ENCODE measurements around the gene FYCO1.

Gene FYCO1

DNA sequence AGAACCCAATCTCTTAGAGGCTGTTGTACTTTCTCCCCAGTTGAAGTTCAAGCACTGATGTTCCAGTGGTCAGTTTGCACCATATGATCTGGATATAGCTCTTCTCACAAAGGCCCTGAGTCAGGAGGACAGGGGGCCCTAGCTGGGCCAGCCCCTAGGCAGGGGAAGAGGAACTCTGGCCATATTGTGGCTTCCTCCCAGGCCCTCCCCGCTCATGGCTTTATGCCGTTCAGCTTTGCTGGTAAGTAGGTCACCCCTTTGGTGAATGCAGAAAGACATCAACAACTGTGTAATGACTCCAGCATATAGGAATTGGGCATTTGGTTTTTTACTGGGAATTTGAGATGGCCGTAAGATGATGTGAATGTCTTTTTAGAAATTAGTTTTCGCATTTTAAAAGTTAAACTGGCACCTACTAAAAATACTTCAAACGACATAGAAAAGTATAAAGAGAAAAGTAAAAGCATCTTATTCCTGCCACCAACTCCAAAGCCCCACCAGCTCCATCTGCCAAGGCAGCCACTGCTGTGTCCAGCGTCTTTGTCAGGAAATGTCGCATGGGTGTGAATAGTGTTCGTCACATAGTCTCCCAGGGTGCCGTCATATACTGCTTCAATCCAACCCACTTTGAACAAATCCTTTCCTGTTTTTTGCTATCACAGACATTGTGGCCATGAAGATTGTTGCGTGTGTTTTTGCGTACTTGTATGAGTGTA lies 84.0 kb downstream of the FYCO1 start:
- DNase-seq: no peak

DNA sequence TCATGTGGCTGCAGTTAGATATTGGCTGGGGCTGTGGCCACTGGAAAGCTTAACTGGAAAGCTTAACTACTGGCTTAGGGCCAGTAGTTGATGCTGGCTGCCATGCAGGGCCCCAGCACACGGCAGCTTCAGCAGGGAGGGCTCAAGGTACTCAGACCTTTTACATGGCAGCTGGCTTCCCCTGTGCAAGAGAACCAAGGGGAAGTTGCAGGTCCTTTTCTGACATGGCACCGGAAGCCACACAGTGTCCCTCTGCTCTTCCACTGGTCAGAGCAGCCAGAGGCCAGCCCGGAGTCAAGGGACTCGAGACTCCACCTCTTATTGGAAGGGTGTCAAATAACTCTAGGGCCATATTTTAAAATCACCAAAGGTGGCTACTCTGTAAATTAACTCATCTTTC lies 84.7 kb downstream of the FYCO1 start:
- DNase-seq: no peak

GRCh38 chr3:45909542-45909941 lies 86.1 kb downstream of the FYCO1 start:
- DNase-seq: no peak

- DNase-seq: no peak
Observed at GRCh38 chr3:45908761-45909160, 86.9 kb downstream of the FYCO1 start.

GRCh38 chr3:45907769-45908705 lies 87.6 kb downstream of the FYCO1 start:
- DNase-seq: peak; percentile 48

GRCh38 chr3:45906681-45907407 lies 88.8 kb downstream of the FYCO1 start:
- DNase-seq: peak; percentile 54

- no peak for DNase-seq
Observed at GRCh38 chr3:45905755-45906154, 89.9 kb downstream of the FYCO1 start.

DNA sequence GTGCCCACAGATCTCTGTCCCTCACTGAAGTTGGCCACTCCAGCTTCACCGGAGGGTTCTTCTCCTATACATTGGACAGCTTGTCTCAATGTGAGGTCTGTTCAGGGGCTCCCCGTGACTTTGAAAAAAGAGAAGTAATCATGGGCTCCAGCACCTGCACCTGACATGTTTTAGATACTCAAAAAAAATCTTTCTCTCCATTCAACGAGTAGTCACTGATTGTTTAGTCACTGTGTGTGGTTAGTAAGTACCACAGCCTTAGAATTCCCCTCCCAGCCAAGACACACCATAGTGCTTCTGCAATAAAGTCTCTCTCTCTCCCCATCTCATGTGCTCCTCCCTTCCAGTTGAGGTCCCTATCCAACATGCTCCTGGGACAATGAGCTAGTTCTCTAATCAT lies 90.7 kb downstream of the FYCO1 start:
- no peak for DNase-seq

GRCh38 chr3:45896956-45897355 lies 98.7 kb downstream of the FYCO1 start:
- DNase-seq: peak; percentile 51

DNA sequence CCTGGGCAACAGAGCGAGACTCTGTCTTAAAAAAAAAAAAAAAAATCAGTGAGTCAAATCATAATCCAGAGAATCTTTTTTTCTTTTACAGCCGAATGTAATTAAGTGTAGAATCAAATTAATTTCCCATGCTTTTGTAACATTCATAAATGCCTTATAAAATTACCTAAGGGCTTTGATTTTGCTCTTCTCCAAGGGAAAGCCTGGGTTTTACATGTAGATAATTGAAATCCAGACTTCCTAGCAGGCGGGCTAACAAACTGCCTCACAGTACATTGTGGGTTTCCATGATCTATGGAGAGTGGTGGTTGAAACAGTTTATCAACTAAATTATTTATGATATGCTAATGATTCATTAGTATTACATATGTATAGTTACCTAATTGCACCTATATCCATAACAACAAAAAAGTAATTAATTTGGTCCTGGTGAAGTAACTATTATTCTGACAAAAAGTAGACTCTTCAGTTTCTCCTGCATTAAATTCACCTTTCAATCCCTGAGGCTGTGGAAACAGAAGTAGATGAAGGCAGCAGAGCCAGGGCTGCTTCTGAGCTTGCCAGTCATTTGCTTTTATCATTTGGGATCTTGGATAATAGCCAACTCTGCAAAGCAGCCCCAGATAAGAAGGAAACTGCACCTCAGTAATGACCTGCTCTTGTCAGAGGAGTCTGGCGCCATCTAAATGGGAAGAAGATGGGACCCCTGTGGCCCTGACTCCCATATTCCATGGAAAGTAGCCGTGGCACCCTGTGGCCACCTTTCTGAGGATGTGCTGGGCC lies 99.7 kb downstream of the FYCO1 start:
- DNase-seq: no peak

DNA sequence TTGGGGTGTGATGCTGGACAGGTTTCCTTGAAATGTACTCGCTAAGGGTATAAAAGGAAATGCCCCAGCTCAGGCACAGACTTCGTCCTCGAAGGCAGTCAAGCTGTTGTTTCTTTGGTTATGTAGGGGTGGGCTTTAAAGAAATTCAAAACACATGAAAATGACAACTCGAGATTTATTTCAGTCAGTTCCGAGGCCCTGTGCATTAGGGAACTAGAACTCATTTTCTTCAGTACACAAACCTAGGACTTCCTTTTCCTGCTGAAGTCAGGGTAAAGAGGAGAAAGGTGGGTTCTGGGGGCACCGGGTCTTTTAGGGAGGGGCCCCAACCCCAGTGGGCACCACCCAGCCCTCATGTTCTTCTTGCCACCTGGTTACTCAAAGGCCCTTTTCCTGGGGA lies 101.6 kb downstream of the FYCO1 start:
- no peak for DNase-seq

DNA sequence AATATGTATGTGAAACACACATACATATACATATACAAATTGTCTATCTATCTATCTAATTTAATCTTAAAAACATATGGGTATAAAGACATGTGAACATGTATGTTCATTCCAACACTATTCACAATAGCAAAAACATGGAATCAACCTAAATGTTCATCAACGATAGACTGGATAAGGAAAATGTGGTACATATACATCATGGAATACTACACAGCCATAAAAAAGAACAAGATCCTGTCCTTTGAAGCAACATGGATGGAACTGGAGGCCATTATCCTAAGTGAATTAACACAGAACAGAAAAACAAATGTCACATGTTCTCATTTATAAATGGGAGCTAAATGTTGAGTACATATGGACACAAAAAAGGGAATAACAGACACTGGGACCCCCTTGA lies 103.5 kb downstream of the FYCO1 start:
- no peak for DNase-seq

DNA sequence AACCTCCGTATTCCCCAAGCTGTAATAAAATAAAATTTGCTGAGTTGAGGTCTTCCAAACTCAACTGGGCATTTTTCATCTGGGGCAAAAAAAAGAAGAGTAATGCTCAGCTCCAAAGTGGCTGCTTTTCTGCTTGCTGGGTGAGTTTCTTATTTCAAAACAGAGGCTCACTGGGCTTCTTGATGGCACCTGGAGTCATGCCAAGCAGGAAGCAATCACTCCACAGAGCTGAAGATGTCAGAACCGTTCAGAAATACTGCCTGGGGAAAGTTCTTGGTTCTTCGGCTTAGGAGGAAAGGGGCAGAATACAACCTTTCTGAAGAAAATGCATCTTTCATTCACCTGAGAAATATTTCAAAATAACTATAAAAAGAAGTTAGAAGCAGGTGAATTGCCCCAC lies 105.2 kb downstream of the FYCO1 start:
- DNase-seq: no peak

DNA sequence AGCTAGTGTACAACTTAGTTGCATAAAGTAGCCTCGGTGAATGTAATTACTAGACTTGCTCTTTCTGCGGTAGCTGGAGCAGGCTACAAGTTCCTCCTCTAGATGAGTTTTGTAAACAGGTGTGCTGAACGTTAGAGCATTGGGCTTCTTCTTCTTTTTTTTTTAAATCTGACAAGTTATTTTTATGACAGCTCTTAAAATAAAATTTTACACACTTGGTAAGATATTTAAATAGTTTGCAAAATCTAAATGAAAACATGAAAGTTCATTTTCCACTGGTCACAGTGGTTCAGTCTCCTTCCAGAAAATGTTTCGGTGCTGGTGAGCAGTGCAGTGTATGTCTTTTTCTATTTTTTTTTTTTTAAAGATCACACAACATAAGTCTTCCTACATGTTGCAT lies 106.3 kb downstream of the FYCO1 start:
- no peak for DNase-seq

DNA sequence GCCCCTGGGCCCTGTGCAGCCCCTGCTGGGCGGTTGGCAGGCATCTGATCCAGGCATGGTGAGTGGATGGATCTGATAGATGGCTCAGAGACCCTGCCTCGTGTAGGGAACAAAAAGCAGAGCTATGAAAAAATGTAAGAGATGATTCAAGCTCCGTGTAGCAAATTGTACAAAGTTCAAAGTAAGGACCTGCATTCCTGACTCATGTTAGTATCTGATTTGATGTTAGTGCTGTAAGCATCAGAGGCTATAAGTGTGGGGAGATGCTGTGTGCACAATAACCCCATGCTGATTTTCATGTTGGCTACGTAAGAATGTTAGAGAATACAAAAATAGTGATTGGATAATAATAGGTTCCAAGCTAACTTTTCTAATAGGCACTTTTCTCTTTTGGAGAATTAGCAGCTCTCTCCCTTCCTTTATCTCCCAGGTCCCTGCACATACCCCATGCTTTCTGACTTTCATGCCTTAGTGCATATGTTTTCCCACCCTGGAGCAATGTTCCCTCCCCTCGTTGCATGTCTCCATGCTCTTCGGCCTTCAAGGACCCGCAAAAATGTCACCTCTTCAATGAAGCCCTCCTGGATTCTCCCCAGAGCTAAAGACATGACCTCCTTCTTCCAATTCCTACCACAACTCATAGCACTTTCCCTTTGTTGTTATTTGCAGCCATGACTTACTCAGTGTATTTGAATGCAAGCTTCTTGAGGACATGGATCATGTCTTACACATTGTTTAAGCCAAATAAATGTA lies 107.7 kb downstream of the FYCO1 start:
- DNase-seq: no peak

- DNase-seq: no peak
Observed at GRCh38 chr3:45887285-45887684, 108.3 kb downstream of the FYCO1 start.

- no peak for DNase-seq
Observed at GRCh38 chr3:45885979-45886705, 109.5 kb downstream of the FYCO1 start, which contains the start of gene CCR9. TSS of gene CCR9 (plus strand) at chr3:45886543. CDS start at chr3:45894934, 8,391 bp downstream.

GRCh38 chr3:45884368-45885201 lies 111.0 kb downstream of the FYCO1 start:
- DNase-seq: no peak

DNA sequence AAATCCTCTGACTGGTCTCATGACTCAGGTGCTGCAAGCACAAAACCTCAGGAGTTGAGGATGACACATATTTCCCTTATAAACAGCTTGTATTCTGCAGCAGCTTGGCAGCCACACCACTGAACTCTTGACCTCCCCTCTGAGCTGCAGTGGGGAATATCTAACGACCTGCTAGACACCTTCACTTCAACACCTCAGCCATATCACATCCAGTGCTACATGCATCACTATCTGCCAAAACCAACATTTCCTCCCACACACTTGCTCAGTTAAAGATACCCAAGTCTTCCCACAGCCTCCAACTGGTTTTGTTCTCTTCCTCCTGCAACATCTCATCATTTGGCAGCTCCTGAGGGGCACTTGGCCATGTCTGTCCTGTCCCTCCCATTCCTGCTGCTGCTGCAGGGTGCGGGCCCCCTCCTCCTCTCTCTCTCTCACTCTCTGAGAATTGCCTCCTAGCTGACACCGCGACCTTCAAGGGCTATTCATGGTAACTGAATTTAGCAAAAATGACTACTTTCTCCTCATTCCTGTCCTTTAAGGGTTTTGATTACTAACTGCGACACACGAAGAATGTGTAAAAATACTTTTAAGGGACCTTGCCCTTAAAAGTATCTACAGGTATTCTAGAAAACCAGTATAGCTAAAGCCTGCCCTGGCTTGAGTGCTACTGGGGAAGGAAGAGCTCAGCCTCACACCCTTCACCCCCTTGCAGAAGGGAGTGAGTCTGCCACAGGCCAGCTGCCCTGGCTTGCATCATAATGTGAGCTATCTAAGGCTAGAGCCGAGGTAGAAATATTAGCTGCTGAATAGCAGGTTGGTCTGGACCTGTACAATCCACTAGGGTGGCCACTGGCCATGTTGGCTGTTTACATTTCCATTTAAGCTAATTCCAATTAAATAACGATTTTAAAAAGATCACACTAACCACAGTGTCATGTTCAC lies 114.3 kb downstream of the FYCO1 start:
- peak; percentile 3 for DNase-seq

All from fibroblast of upper back skin (primary cell).